NCI-H2107 treated with DMSO at 0.1 percent for 48 hours (cell line): ENCODE data around the gene ITIH2.
A peak's percentile ranks its signal among the peaks of the same experiment; 100 is the strongest.

Experiments
- DNase-seq: peaks from one replicate; lab custom pipeline; 2025; ENCODE audit not compliant: unreplicated experiment; lab: John Stamatoyannopoulos, UW

ITIH2 gene

GRCh38 chr10:7792541-7792940 lies 89.4 kb downstream of the ITIH2 start:
- peak; percentile 18 for DNase-seq

GRCh38 chr10:7794251-7795026 lies 91.3 kb downstream of the ITIH2 start:
- DNase-seq = no peak

GRCh38 chr10:7795605-7796004 lies 92.5 kb downstream of the ITIH2 start:
- no peak for DNase-seq

GRCh38 chr10:7797582-7797981 lies 94.5 kb downstream of the ITIH2 start:
- DNase-seq = no peak
